Prostate gland (tissue), 2 donors: ENCODE measurements around the gene TMEM202. TPM values are rescaled to one million over a fixed set of nuclear protein-coding genes. Genes with fewer than 3 reads are reported as not detected.

ENCODE experiments used
- DNase-seq: peaks from one replicate; pipeline ENCODE4 v3.0.0-alpha.2; 2019; ENCODE audit warnings: low spot score
- H3K27ac ChIP-seq, 2 donors: fragments of 200-600 bp; sonication (generic); 2 replicates each; pipeline ENCODE4 v1.5.1; 2017 to 2019
- H3K27me3 ChIP-seq: fragments of 200-600 bp; sonication (generic); replicated peaks from 2 replicates; pipeline ENCODE4 v1.5.1; 2019; ENCODE audit not compliant: insufficient read depth
- H3K36me3 ChIP-seq, 2 donors: fragments of 200-600 bp; sonication (generic); 1 replicate in 1 of 2; 2 replicates in 1 of 2; pipeline versions ENCODE4 v1.5.1 to v1.8.1; 2017 to 2019
- H3K4me1 ChIP-seq: fragments of 200-600 bp; sonication (generic); replicated peaks from 2 replicates; pipeline ENCODE4 v1.5.1; 2019
- H3K4me3 ChIP-seq, 2 donors: fragments of 200-600 bp; sonication (generic); 2 replicates each; pipeline ENCODE4 v1.5.1; 2017 to 2019
- H3K9me3 ChIP-seq: fragments of 200-600 bp; sonication (generic); 2 replicates; pipeline ENCODE4 v1.5.1; 2017
- POLR2A ChIP-seq: fragments of 450-650 bp; IDR thresholded peaks from one replicate; pipeline ENCODE4 v1.6.1; 2016; ENCODE audit warnings: antibody characterized with exemption, mild to moderate bottlenecking
- POLR2AphosphoS5 ChIP-seq: sonication (generic); formaldehyde crosslinking; IDR thresholded peaks from one replicate; pipeline ENCODE4 v1.6.1; 2017; ENCODE audit warnings: antibody characterized with exemption
- WGBS: methylation state at CpG from one replicate; pipeline ENCODE4 v1.1.5; 2018; 5-methylcytosine and 5-hydroxymethylcytosine counted together
- intact Hi-C: fragments of 100-400 bp; cut with DNase I; formaldehyde crosslinking; loops from one replicate; pipeline ENCODE4 v1.14.2; 2022
- total RNA-seq, 2 donors: library from RNA; depleted of rRNA; stranded (reverse); fragments of >200 nt; gene quantifications; one replicate each; pipeline ENCODE4 v1.1.0, GENCODE V29; 2016
- TF ChIP-seq, protein P1 (sequence below), 4 experiments: fragments of 200-600 bp in 2 of 4; fragments of 450-650 bp in 2 of 4; sonication (generic) in 2 of 4; IDR thresholded peaks; 1 replicate in 3 of 4; 2 replicates in 1 of 4; pipeline ENCODE4 v1.5.1; 2016 to 2019; ENCODE audit warnings: antibody characterized with exemption in 4 of 4, mild to moderate bottlenecking in 2 of 4, moderate library complexity in 2 of 4

Gene TMEM202
- total RNA-seq, 2 donors from 2014 or later, result not detected

DNA sequence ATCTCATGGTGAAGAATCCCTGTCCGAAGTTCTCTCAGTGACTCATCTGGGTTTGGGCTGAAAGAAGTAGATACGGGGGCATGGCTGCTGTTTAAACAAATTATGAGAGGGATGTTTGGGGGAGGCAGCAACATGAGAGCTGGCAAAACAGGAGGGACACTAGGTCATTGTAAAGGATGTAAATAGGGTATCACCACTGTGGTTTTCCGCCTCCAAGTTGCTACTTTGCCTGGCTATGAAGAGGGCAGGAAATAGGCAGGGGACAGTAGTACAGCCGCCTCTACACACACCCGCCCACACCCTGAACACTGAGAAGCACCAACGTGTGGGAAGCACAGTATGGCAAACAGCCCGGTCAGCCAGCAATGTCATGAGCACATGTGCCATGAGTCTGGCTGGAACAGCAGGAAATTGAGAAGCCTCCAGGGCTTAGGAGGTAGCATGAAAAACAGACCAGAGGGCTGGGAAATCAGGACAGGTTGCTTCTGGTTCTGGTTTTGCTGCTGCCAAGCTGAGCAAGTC is 39.4 kb upstream of the TMEM202 start:
- Histone ChIP-seq H3K9me3 (no peaks in the 10 kb centered on the region), H3K4me1 (peaks cover 3% of the 10 kb centered on the region), H3K4me3 (no peak overlapping the region), H3K36me3 (peaks cover 7 to 9% of the 10 kb centered on the region in 2 donors), H3K27ac (peak overlapping the region; percentile 56 to 80), H3K27me3 (no peaks in the 10 kb centered on the region)
- 42% methylated on average over 7 of the region's 7 CpGs for WGBS
- intact Hi-C loops, result no loop called here
- peak; percentile 94 for DNase-seq
- TF ChIP-seq POLR2AphosphoS5, result peak; percentile 94
- TF ChIP-seq, protein P1, sequence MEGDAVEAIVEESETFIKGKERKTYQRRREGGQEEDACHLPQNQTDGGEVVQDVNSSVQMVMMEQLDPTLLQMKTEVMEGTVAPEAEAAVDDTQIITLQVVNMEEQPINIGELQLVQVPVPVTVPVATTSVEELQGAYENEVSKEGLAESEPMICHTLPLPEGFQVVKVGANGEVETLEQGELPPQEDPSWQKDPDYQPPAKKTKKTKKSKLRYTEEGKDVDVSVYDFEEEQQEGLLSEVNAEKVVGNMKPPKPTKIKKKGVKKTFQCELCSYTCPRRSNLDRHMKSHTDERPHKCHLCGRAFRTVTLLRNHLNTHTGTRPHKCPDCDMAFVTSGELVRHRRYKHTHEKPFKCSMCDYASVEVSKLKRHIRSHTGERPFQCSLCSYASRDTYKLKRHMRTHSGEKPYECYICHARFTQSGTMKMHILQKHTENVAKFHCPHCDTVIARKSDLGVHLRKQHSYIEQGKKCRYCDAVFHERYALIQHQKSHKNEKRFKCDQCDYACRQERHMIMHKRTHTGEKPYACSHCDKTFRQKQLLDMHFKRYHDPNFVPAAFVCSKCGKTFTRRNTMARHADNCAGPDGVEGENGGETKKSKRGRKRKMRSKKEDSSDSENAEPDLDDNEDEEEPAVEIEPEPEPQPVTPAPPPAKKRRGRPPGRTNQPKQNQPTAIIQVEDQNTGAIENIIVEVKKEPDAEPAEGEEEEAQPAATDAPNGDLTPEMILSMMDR (IDR thresholded peaks at IDR 0.05), result no peak

DNA sequence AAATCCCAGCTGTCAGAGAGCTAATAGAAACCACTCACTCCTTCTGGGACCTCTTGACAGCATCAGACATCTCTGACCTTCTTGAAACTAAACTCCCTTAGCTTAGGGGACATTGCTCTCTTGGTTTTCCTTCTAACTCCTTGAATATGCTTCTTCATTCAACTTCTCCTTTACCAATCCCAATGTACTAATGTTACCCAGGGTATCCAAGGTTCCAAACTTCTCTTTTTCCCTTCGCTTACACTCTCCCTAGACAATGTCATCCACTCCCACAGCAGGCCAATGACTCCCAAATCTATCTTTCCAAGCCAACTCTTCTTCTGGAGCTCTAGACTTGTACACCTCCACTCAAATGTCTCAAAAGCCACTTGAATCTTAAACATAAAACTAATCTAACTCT is 36.9 kb upstream of the TMEM202 start:
- no peaks in the 10 kb centered on the region for H3K27me3 ChIP-seq
- H3K9me3 ChIP-seq, result no peaks in the 10 kb centered on the region
- no peak for DNase-seq
- no peaks in the 10 kb centered on the region for H3K36me3 ChIP-seq
- TF ChIP-seq POLR2AphosphoS5, result no peak
- TF ChIP-seq, protein P1 (IDR thresholded peaks at IDR 0.05), result no peak
- TF ChIP-seq POLR2A, result no peak
- no peak overlapping the region for H3K4me3 ChIP-seq
- no peak overlapping the region for H3K27ac ChIP-seq
- intact Hi-C loops, result no loop called here
- 94% methylated on average over 1 of the region's 1 CpG for WGBS
- H3K4me1 ChIP-seq, result peaks cover 3% of the 10 kb centered on the region

DNA sequence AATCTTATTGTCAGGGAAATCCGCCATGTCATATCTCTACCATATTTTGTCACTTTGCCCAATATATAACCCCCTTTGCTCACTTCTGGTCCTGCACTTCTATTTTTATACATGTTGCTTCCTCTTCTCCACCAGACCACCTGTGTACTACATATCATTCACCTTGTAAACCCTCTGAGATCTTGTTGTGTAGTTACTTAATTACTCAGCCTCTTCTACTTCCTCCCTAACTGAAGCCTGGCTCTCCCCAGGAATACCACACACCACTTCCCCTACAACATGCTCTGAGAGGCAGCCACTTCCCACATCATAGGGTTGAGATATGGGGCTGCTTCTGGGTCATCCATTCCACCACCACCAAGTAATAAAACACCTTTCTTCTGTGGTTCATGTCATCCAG is 32.3 kb upstream of the TMEM202 start:
- 79% methylated on average over 1 of the region's 1 CpG for WGBS
- Histone ChIP-seq H3K4me3 (no peak overlapping the region), H3K27ac (no peak overlapping the region), H3K9me3 (no peaks in the 10 kb centered on the region), H3K27me3 (no peaks in the 10 kb centered on the region), H3K36me3 (no peaks in the 10 kb centered on the region), H3K4me1 (peaks cover 3% of the 10 kb centered on the region)
- TF ChIP-seq POLR2A (no peak), POLR2AphosphoS5 (no peak)
- TF ChIP-seq, protein P1 (IDR thresholded peaks at IDR 0.05), result no peak
- DNase-seq, result no peak
- intact Hi-C loops, result no loop called here

DNA sequence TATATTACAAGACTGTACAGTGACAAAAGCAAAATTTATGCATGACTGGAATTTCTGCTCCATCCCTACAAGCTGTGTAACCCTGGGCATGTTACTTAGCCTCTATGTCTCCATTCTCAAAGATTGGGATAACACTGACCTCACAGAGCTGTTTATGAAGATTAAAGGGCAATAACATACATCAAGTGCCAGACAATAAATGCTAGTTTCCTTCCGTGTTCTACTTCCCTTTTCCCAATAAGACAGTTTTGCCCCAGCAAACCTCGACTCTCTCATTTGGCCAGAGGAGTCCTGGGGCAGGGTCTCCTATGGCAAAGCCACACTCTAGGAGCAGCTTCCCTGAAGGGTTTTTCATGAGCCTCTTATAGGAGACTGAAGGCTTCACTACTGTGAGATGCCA is 29.8 kb upstream of the TMEM202 start:
- intact Hi-C loops, result no loop called here
- H3K27me3 ChIP-seq, result no peaks in the 10 kb centered on the region
- 89% methylated on average over 2 of the region's 2 CpGs for WGBS
- no peak overlapping the region for H3K27ac ChIP-seq
- no peak for DNase-seq
- no peak overlapping the region for H3K4me3 ChIP-seq
- H3K9me3 ChIP-seq, result no peaks in the 10 kb centered on the region
- no peaks in the 10 kb centered on the region for H3K36me3 ChIP-seq
- H3K4me1 ChIP-seq, result peaks cover 3% of the 10 kb centered on the region
- TF ChIP-seq POLR2A (no peak), POLR2AphosphoS5 (no peak)
- TF ChIP-seq, protein P1 (IDR thresholded peaks at IDR 0.05), result no peak

DNA sequence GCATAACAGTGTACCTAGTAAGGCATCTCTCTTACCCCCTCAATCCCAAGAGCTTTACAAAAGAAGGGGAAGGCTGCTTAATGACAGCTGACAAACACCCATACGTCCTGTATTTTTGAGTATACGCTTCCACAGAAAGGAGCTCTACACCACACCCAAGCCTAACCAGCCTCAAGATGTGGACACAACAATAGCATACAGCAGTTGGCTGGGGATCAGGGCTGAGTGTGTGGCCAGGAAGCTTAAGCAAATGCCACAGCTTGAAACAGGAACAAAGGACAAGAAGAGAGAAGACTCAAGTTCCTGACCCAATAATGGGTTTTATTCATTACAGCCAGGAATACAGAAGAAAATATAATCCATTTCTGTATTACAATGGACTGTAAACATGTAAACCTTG is 29.2 kb upstream of the TMEM202 start:
- Histone ChIP-seq H3K36me3 (no peaks in the 10 kb centered on the region), H3K4me3 (no peak overlapping the region), H3K4me1 (peaks cover 3% of the 10 kb centered on the region), H3K27me3 (no peaks in the 10 kb centered on the region), H3K9me3 (no peaks in the 10 kb centered on the region), H3K27ac (peak overlapping the region in 1 of 2 donors; percentile 3)
- intact Hi-C loops, result no loop called here
- WGBS, result 74% methylated on average over 2 of the region's 2 CpGs
- peak; percentile 37 for DNase-seq
- peak; percentile 26 for TF ChIP-seq POLR2AphosphoS5
- TF ChIP-seq POLR2A, result no peak
